Measurements from ENCODE around the gene MATR3.
"Not testable (repeated sequence)": the region's sequence is repeated elsewhere in the genome, so short reads cannot be mapped to it uniquely, and the experiment has no call there.

The MATR3 gene

DNA sequence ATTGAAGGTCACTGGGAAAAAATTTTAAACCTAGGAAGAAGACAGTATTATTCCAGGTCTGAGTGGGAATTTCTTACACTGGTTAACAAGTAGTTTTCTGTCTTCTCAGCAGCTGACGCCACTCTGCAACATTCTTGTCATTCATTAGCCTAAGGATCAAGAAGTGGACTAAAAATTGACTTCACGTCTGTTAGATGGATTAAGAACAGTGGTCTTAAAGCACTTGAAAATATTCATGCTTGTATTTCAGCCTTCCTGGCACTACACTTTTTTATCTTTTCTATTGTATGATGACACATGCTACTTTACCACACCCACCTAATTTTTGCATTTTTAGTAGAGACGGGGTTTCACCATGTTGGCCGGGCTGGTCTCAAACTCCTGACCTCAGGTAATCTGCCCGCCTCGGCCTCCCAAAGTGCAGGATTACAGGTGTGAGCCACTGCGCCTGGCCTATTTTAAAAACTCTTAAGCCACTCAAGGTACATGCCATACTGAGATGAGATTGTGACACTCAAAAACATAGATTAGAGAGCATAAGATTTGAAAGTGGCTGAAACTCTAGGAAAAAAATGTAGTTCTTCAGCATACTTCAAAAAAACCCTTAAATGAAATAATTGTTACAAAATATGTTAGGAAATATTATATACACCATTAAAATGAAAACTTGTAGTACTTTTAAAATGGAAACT, 8.4 kb downstream of the MATR3 start:
- DNase-seq (ENCODE audit: low spot score), result no peak
- TF ChIP-seq, protein P1, sequence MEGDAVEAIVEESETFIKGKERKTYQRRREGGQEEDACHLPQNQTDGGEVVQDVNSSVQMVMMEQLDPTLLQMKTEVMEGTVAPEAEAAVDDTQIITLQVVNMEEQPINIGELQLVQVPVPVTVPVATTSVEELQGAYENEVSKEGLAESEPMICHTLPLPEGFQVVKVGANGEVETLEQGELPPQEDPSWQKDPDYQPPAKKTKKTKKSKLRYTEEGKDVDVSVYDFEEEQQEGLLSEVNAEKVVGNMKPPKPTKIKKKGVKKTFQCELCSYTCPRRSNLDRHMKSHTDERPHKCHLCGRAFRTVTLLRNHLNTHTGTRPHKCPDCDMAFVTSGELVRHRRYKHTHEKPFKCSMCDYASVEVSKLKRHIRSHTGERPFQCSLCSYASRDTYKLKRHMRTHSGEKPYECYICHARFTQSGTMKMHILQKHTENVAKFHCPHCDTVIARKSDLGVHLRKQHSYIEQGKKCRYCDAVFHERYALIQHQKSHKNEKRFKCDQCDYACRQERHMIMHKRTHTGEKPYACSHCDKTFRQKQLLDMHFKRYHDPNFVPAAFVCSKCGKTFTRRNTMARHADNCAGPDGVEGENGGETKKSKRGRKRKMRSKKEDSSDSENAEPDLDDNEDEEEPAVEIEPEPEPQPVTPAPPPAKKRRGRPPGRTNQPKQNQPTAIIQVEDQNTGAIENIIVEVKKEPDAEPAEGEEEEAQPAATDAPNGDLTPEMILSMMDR (IDR thresholded peaks at IDR 0.05; ENCODE audit: extremely low read depth, missing control alignments), result no peak

DNA sequence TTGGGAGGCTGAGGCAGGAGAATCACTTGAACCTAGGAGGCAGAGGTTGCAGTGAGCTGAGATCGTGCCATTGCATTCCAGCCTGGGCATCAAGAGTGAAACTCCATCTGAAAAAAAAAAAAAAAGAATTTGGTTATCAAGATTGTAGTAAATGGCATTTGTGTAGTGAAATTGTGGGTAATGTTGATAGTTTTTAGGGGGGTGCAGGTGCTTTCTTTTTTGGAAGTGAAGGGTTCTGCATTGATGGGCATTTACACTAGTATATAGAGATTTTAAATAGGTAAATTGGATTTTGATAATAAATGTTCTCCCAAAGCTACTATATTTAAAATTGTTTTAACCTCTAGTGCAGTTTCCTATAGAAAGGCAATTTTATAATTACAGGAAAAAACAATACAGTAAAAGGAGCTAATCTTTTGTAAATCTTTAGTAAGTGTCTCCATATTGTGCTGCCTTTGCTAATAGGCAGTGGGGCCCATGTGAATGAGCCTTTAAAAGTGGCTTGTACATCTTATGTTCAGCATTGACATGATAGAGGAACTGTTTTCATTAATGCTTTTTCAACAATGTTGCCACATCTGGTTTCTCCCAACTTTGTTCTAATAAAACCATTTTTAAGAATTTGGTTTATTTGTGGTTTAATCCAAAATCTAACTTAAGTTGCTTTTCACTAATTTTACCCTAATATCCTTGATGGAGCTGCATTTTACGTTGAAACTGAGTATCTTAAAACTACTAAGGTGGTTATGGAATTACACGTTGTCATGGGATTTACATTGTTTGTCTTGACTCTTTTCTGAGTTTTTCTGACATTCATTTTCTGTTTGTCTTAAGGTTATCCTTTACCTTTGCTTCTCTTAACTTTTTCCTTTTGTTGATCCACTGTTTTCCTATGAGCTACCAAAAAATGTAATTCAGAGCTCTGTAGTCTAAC, 11.1 kb downstream of the MATR3 start:
- no peak for DNase-seq (ENCODE audit: low spot score)
- TF ChIP-seq, protein P1 (IDR thresholded peaks at IDR 0.05; ENCODE audit: extremely low read depth, missing control alignments), result no peak

DNA sequence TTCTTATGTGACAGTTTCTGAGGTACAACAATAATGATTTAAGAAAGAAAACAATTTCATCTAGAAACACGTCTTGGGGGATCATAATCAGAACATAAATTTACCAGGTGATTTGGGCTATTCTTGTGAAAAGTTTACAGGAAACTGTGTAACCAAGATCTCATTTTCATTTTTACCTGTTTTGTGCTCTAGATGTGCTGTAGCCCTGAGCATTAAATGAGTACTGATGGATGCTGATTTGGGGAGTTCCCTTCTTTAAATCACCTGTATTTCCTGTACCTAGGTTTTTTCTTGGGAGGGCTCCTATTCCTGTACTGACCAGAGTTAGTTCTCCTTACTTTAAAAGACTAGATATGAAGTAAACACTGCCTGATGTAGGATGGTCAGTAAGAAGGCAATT, 12.7 kb downstream of the MATR3 start:
- DNase-seq (ENCODE audit: low spot score), result no peak
- TF ChIP-seq, protein P1 (IDR thresholded peaks at IDR 0.05; ENCODE audit: extremely low read depth, missing control alignments), result no peak

DNA sequence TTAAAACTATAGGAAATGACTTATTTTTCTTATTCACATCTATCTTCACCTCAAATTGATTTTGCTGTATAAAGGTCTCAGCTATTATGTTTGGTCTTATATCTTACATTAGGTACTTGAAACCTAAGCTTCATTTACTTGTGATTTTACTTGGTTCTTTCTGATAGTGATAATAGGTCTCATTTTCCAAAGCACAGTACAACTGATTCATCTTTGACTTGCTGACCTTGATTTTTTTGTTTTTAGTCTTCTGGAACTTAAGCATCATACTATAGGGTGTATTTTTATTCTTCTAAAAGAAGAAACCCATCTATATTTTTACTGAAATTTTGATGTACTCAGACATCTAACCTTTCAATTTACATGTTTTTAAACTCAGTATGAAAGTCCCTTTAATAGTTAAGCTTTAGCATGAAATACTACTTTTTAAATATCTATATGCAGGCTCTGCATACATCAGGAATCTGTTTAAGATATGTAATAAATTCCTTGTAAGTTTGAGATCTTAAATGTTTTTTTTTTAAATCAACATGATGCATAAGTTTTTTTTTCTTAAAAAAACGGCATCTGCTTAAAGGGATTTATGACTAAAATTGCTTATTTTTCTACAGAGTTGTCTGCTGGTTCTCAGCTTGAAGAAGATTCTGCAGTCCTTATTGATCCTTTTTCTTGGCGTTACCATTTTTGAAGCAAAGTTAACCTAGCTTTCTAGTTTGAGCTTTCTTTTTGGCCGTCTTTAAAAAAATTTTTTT, 13.3 kb downstream of the MATR3 start:
- DNase-seq (ENCODE audit: low spot score), result no peak
- TF ChIP-seq, protein P1 (IDR thresholded peaks at IDR 0.05; ENCODE audit: extremely low read depth, missing control alignments), result no peak

DNA sequence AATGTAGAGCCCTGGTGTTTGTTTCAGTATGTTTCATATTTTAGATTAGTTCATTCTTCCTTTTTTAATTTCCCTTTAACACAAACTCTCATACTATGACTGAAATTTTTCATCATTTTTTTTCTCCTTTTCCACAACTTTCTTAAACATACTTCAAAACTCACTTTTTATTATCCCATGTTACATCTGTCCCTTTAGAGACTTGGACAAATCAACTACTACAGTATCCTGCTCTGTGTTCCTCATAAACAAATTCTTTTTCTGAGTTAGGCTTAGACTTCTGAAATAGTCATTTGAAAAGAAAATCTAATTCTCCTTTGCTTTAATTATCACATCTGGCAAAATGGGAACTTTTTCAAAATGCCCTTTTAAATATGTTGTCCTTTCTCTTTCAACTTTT, 15.3 kb downstream of the MATR3 start:
- TF ChIP-seq, protein P1 (IDR thresholded peaks at IDR 0.05; ENCODE audit: extremely low read depth, missing control alignments), result no peak
- DNase-seq (ENCODE audit: low spot score), result no peak

DNA sequence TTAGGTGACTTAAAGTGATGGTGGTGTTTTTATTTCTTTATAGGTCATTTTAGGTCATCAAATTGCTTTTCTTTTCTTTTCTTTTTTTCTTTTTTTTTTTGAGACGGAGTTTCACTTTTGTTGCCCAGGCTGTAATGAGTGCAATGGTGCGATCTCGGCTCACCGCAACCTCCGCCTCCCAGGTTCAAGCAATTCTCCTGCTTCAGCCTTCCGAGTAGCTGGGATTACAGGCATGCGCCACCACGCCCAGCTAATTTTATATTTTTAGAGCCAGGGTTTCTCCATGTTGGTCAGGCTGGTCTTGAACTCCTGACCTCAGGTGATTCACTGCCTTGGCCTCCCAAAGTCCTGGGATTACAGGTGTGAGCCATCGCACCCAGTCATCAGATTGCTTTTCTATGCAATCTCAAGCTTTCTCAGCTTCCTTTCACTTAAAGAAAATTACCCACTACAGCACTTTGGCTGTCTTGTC, 17.2 kb downstream of the MATR3 start:
- not testable (repeated sequence) for DNase-seq (ENCODE audit: low spot score)

DNA sequence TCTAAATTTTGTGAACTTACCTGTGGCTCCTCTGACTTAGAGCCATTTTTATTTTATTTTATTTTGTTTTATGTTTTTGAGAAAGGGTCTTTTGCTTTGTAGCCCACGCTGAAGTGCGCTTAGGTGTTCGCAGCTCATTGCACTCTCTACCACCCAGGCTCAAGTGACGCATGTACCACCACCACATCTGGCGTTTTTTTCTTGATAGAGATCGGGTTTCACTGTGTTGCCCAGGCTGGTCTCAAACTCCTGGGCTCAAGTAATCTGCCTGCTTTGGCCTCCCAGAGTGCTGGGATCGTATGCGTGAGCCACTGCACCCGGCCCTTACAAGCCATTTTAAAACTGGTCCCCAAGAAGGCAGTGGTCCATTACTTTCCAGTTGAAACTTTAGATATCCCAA, 18.5 kb downstream of the MATR3 start:
- no peak for DNase-seq (ENCODE audit: low spot score)
- TF ChIP-seq, protein P1 (IDR thresholded peaks at IDR 0.05; ENCODE audit: extremely low read depth, missing control alignments), result no peak

All from GM20000 (cell line).